Mucosa of stomach (tissue), 1 donor: ENCODE data around the gene CCDC71L.
"Not testable (repeated sequence)": the region's sequence is repeated elsewhere in the genome, so short reads cannot be mapped to it uniquely, and the experiment has no call there.

ENCODE experiments used
- H3K27me3 ChIP-seq: one replicate; pipeline ENCODE4 v1.7.0; 2013; ENCODE audit warnings: mild to moderate bottlenecking, low read length; ENCODE audit not compliant: control insufficient read depth, insufficient read depth
- H3K36me3 ChIP-seq: one replicate; pipeline ENCODE4 v1.7.0; 2013; ENCODE audit warnings: low read length; ENCODE audit not compliant: control insufficient read depth, insufficient read depth
- H3K4me1 ChIP-seq: one replicate; pipeline ENCODE4 v1.7.0; 2013; ENCODE audit warnings: mild to moderate bottlenecking, low read length; ENCODE audit not compliant: control insufficient read depth, insufficient read depth
- H3K4me3 ChIP-seq: one replicate; pipeline ENCODE4 v1.7.0; 2013; ENCODE audit warnings: low read length
- H3K9ac ChIP-seq: one replicate; pipeline ENCODE4 v1.7.0; 2013; ENCODE audit warnings: mild to moderate bottlenecking, low read length, moderate library complexity
- H3K9me3 ChIP-seq: one replicate; pipeline ENCODE4 v1.7.0; 2013; ENCODE audit warnings: mild to moderate bottlenecking, low read length, moderate library complexity; ENCODE audit not compliant: control insufficient read depth
- donor health status: Pancreatic carcinoma.

CCDC71L gene

GRCh38 chr7:106660862-106661720 is at the start of gene CCDC71L:
Gene CCDC71L, minus strand, starts transcription at chr7:106661158. Its CDS starts 262 bp downstream, at chr7:106660896.
- peak within 1 kb of the TSS; percentile 49 for H3K4me3 ChIP-seq
- H3K36me3 ChIP-seq: no peaks in the 10 kb centered on the region
- no peaks in the 10 kb centered on the region for H3K9me3 ChIP-seq
- no peaks in the 10 kb centered on the region for H3K27me3 ChIP-seq
- peak within 1 kb of the TSS; percentile 87 for H3K9ac ChIP-seq
- H3K4me1 ChIP-seq: no peaks in the 10 kb centered on the region

DNA sequence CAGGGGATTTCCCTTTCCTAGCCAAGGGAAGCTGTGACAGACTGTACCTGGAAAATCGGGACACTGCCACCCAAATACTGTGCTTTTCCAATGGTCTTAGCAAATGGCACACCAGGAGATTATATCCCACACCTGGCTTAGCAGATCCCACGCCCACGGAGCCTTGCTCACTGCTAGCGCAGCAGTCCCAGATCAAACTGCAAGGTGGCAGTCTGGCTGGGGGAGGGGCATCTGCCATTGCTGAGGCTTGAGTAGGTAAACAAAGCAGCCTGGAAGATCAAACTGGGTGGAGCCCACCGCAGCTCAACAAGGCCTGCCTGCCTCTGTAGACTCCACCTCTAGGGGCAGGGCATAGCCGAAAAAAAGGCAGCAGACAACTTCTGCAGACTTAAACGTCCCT is 48.6 kb upstream of the CCDC71L start:
- H3K27me3 ChIP-seq, H3K36me3 ChIP-seq, H3K4me1 ChIP-seq: not testable (repeated sequence)

GRCh38 chr7:106704000-106704840 is 43.3 kb upstream of the CCDC71L start:
- Histone ChIP-seq H3K4me1 (no peaks in the 10 kb centered on the region), H3K9me3 (no peaks in the 10 kb centered on the region)

More for the DNA sequence above, 48.6 kb upstream of the CCDC71L start:
- not testable (repeated sequence) for H3K9ac ChIP-seq, H3K9me3 ChIP-seq, H3K4me3 ChIP-seq

GRCh38 chr7:106693677-106694353 is 32.9 kb upstream of the CCDC71L start:
- no peaks in the 10 kb centered on the region for H3K36me3 ChIP-seq
- no peak overlapping the region for H3K4me3 ChIP-seq
- no peaks in the 10 kb centered on the region for H3K27me3 ChIP-seq
- no peak overlapping the region for H3K9ac ChIP-seq
- no peaks in the 10 kb centered on the region for H3K4me1 ChIP-seq
- no peaks in the 10 kb centered on the region for H3K9me3 ChIP-seq

More at GRCh38 chr7:106704000-106704840, 43.3 kb upstream of the CCDC71L start:
- H3K36me3 ChIP-seq: no peaks in the 10 kb centered on the region
- no peak overlapping the region for H3K9ac ChIP-seq
- H3K4me3 ChIP-seq: no peak overlapping the region
- no peaks in the 10 kb centered on the region for H3K27me3 ChIP-seq

GRCh38 chr7:106692450-106693051 is 31.6 kb upstream of the CCDC71L start:
- H3K36me3 ChIP-seq: no peaks in the 10 kb centered on the region
- no peak overlapping the region for H3K4me3 ChIP-seq
- H3K27me3 ChIP-seq: no peaks in the 10 kb centered on the region
- no peaks in the 10 kb centered on the region for H3K9me3 ChIP-seq
- no peak overlapping the region for H3K9ac ChIP-seq
- no peaks in the 10 kb centered on the region for H3K4me1 ChIP-seq

- not testable (repeated sequence) for H3K36me3 ChIP-seq, H3K4me3 ChIP-seq, H3K9ac ChIP-seq, H3K9me3 ChIP-seq, H3K4me1 ChIP-seq, H3K27me3 ChIP-seq
Measured at GRCh38 chr7:106688161-106688560, 27.2 kb upstream of the CCDC71L start.

GRCh38 chr7:106683941-106684340 is 23.0 kb upstream of the CCDC71L start:
- H3K27me3 ChIP-seq: no peaks in the 10 kb centered on the region
- H3K4me1 ChIP-seq: no peaks in the 10 kb centered on the region
- no peaks in the 10 kb centered on the region for H3K9me3 ChIP-seq
- H3K4me3 ChIP-seq: no peak overlapping the region
- no peaks in the 10 kb centered on the region for H3K36me3 ChIP-seq
- H3K9ac ChIP-seq: no peak overlapping the region

- no peaks in the 10 kb centered on the region for H3K4me1 ChIP-seq
- no peaks in the 10 kb centered on the region for H3K36me3 ChIP-seq
- H3K9ac ChIP-seq: no peak overlapping the region
- H3K27me3 ChIP-seq: no peaks in the 10 kb centered on the region
- H3K9me3 ChIP-seq: no peaks in the 10 kb centered on the region
- H3K4me3 ChIP-seq: no peak overlapping the region
Measured at GRCh38 chr7:106681815-106682495, 21.0 kb upstream of the CCDC71L start.

- no peaks in the 10 kb centered on the region for H3K4me1 ChIP-seq
- H3K9ac ChIP-seq: no peak overlapping the region
- no peak overlapping the region for H3K4me3 ChIP-seq
- H3K36me3 ChIP-seq: no peaks in the 10 kb centered on the region
- no peaks in the 10 kb centered on the region for H3K27me3 ChIP-seq
- H3K9me3 ChIP-seq: no peaks in the 10 kb centered on the region
Measured at GRCh38 chr7:106679153-106679931, 18.4 kb upstream of the CCDC71L start.

DNA sequence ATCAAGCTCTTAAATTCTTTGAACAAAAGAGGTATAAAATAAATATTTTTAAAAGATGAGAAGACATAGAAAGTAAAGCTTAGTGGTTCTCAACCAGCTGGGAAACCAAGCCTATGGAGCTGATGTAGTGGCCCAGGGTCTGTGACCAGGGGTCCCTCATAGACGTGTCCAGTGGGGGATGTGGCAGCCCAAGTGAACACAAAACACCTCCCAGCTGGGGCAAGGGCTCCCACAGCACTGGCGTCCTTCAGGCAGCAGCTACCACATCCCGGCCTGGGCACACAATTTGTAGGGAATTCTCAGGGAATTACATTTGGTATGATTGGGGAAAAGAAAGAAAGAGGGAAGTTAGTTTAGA is 17.8 kb upstream of the CCDC71L start:
- H3K9me3 ChIP-seq: no peaks in the 10 kb centered on the region
- no peaks in the 10 kb centered on the region for H3K27me3 ChIP-seq
- H3K4me1 ChIP-seq: no peaks in the 10 kb centered on the region
- H3K4me3 ChIP-seq: no peak overlapping the region
- H3K9ac ChIP-seq: no peak overlapping the region
- no peaks in the 10 kb centered on the region for H3K36me3 ChIP-seq

GRCh38 chr7:106676506-106676905 is 15.5 kb upstream of the CCDC71L start:
- not testable (repeated sequence) for H3K27me3 ChIP-seq

More at GRCh38 chr7:106676506-106676905, 15.5 kb upstream of the CCDC71L start:
- not testable (repeated sequence) for H3K9ac ChIP-seq, H3K9me3 ChIP-seq, H3K4me3 ChIP-seq, H3K36me3 ChIP-seq, H3K4me1 ChIP-seq
